HG03103 (cell line): ENCODE results near the gene CDH12.
"Not testable (repeated sequence)": the region's sequence is repeated elsewhere in the genome, so short reads cannot be mapped to it uniquely, and the experiment has no call there.

Experiments
- ATAC-seq: cut with Tn5 transposase; IDR thresholded peaks from one replicate; pipeline ENCODE4 v1.9.1; 2021; ENCODE audit warnings: low read depth; ENCODE audit not compliant: unreplicated experiment

Gene CDH12

GRCh38 chr5:22662391-22662790, 190.8 kb downstream of the CDH12 start:
- no peak for ATAC-seq

- no peak for ATAC-seq
These were observed 201.8 kb downstream of the CDH12 start for GRCh38 chr5:22651355-22651754.

DNA sequence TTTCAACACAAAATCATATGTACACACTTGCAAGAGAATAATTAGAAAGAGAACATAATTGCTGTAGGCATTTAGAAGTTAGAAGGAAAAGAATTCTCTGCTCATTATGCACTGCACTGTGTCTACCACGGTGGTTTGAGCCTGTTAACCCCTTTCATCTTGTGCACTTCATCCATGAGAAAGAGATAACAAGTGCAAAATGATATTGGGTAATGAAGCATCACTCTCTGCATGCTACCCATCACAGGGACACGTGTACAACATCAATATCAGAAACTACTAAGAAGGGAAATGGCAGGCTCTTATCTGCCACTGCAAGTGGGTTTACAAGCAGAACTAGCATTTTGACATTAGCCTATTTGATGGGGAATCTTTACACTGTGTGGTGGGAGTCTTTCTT, 202.6 kb downstream of the CDH12 start:
- ATAC-seq = no peak

DNA sequence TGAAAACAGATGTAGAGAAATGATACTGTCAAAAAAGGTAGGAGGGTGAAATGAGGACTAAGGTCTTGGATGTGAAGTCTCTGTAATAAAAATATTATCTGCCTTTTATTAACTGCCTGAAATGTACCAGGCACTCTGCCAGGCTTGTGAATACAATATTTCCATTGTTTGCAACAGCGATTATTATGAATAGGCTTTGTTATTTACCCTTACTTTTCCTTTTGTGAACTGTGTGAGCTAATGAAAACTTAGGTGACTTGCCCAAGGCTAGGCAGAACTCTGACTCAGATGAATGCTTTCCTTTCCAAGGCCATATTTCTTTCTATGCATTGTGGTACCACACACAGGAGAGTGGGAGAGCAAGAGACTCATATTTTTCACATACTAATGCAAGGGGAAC, 204.1 kb downstream of the CDH12 start:
- ATAC-seq = no peak

- ATAC-seq = no peak
These were observed 208.3 kb downstream of the CDH12 start for GRCh38 chr5:22644859-22645258.

GRCh38 chr5:22643356-22643755, 209.8 kb downstream of the CDH12 start:
- ATAC-seq = no peak

- ATAC-seq = no peak
These were observed 221.5 kb downstream of the CDH12 start for GRCh38 chr5:22631683-22632082.

DNA sequence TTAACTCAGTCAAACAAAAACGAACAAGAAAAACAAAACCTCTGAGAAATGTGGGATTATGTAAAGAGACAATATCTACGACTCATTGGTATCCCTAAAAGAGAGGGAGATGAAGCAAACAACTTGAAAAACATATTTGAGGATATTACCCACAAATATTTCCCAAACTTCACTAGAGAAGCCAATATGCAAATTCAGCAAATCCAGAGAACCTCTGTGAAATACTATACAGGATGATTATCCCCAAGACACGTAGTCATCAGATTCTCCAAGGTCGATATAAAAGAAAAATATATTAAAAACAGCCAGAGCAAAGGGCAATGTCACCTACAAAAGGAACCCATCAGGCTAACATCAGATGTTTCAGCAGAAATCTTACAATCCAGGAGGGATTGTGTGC, 226.1 kb downstream of the CDH12 start:
- ATAC-seq = no peak

- no peak for ATAC-seq
These were observed 227.7 kb downstream of the CDH12 start for GRCh38 chr5:22625451-22625850.

DNA sequence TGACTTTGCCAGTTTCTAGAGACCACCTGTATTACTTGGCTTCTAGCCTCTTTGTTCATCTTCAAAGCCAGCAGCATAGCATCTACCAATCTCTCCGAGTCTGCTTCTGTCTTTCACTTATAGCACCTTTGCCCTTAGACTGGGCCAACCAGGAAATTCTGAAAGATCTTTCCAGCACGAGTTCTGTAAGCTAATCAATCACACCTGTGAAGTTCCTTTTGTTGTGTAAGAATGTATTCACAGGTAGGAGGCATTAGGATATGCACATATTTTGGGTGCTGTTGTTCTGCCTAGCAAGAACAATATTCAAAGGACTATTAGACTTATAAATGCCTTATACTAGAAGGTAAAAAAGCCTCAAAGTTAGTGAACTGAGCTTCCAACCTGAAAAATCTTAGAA, 232.1 kb downstream of the CDH12 start:
- no peak for ATAC-seq

- ATAC-seq = no peak
These were observed 237.2 kb downstream of the CDH12 start for GRCh38 chr5:22615964-22616363.

- ATAC-seq = no peak
These were observed 238.6 kb downstream of the CDH12 start for GRCh38 chr5:22614486-22615094.

DNA sequence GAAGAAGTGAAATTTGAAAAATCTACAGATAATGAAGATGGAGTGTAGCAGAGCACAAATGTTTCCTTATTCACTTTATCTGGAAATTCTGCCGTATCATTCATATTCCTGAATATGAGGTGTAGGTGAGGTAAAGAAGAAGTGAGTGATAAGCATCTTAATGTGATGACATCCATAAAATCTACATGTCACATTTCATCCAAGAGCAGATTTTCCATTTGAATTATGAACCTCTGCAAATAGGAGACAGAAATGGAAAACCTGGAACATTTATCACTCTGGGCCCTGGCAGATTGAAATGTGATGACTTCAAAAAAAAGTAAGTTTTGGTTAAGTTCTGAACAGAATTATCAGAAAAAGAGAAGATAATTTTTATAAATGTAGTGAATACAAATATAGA, 240.2 kb downstream of the CDH12 start:
- no peak for ATAC-seq

DNA sequence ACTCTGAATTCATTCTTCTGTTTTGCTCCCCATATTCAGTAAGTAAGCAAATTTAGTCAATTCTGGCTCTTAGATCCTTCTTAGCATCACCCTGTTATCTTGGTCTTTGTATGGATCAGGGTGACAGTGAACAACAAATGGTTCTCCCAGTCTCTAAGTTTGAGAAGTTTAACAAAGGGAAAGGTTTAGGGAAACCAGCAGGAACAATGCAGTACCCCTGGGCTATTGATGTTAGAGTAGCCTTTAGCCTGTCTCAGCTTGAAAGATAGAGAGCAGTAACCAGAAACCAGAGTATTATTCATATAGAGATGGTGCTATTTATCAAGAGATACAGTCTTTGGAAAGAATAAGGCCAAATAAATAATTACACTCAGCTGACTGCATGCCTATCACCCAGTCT, 241.8 kb downstream of the CDH12 start:
- no peak for ATAC-seq

DNA sequence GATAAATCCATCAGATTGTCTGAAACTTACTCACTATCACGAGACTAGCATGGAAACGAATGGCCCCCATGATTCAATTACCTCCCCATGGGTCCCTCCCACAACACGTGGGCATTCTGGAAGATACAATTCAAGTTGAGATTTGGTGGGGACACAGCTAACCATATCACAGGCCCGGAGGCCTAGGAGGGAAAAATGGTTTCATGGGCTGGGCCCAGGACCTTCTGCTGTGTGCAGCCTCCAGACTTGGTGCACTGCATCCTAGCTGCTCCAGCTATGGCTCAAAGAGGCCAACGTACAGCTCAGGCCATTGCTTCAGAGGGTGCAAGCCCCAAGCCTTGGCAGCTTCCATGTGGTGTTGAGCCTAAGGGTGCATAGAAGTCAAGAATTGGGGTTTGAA, 245.6 kb downstream of the CDH12 start:
- not testable (repeated sequence) for ATAC-seq

GRCh38 chr5:22605473-22605872, 247.7 kb downstream of the CDH12 start:
- no peak for ATAC-seq

- no peak for ATAC-seq
These were observed 248.4 kb downstream of the CDH12 start for GRCh38 chr5:22604711-22605110.

DNA sequence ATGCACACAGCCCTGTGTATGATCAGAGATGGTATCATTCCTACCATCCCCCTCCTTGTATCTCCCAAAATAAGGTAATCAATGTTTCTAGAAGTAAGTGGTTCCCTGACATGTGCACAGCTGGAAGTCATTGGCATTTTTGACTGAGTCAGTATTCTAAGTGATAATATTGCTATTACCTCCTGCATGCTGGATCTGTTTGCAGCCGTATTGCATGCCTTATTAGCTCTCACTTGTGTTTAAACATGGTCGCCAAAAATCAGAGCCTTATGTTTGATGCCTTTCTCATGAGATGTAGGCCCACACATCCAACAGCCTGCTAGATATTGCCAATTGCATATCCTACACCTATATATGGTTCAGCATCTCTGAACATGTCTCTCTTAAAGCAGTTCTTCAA, 254.3 kb downstream of the CDH12 start:
- no peak for ATAC-seq

DNA sequence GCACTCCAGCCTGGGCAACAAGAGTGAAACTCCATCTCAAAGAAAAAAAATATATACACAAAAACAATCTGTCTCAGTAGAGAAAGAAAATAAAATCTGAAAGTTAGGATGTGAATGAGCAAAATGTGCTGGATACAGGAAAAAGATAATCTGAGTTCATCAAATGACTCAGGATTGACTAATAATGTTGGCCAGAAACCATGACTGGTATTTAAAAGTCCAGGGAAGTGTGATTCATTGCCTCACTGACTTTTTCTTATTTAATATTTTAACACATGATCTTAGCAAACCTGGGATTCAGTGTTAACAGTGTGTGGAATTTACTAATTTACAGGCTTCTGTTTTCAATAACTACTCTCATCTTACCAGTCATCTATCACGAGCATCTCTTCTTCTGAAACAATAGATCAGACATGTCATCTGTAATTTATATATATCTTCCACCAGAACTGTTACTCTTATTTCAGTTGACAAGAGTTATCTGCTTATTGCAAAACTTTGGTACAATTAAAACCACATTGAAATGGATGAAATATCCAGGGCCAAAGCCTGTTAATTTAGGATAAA, 256.7 kb downstream of the CDH12 start:
- ATAC-seq = no peak

DNA sequence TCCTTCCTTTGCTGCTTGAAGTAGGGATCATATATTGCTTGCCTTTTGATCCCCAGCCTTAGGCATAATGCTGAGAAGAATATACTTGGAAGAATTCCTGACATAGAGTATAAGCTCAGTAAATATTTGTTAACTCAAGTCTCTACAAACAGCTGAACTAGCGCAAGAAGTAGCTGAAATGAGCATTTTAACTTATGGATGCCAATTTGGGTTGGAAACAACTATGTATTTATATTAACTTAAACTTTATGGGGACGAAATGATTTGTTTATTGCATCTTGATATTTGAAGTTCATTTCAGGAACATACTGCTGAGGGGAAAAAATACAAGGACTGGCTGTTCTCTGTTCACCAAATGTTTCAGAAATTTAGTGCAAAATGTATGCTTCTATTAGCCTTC, 258.7 kb downstream of the CDH12 start:
- ATAC-seq = no peak

DNA sequence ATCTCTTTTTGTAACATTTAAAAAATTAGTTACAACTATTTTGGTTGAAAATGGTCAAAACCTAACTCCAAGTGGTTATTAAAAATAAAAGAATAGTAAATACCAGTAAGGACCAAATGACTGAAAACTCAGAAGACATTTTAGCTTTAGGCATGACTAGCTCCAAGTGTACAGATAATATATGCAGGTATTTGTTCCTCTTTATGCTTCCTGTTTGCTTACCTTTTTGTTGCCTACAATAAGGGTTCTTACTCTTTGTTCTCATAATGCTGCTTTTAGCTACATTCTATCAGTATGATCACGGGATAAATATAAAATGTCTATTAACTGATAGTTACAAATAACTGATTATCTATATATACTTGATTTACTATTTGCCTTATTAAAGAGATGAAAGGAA, 259.6 kb downstream of the CDH12 start:
- peak; percentile 84 for ATAC-seq

DNA sequence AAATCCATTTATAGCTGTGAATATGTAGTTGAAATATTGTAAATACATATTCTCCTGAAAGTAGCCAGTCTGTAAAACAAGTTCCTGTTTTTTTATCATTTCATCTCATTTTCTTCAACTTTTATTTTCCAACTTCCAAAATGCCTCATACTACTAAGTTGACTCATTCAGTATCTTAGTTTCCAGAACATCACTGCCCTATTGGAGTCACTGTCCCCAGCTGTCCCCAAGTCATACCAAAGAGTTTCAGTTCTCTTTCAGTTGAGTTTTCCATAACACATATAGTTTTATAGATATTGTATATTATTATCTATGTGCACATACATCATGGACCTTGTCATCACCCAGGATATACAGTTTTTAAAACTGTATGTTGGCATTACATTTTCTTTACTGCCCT, 261.7 kb downstream of the CDH12 start:
- peak; percentile 65 for ATAC-seq
